ENCODE measurements around the gene CASK.

The CASK gene

DNA sequence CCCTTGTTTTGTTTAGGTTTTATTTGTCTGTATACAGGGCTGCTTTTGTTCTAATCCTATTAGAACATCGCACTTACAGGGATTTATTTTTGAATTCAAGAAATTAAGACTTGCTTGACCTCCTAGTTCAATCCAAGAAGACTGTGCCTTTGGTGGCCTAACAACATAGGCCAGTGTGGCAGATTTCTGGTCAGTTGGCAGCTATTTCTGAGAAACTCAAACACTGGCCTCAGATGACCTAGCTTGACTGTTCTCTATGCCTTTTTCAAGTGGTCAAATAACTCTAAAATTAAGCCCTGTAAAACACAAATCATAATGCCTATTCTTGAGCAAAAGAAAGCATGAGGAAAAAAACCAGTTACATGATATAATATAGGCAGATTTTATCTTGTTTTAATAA, 323.8 kb downstream of the CASK start:
- H3K4me1 Mint-ChIP-seq = peaks cover 10% of the 10 kb centered on the region
- no peak overlapping the region for H3K27ac Mint-ChIP-seq
- H3K9me3 Mint-ChIP-seq = no peaks in the 10 kb centered on the region
- H3K4me3 Mint-ChIP-seq = no peak overlapping the region
- H3K27me3 Mint-ChIP-seq = no peaks in the 10 kb centered on the region
- no peaks in the 10 kb centered on the region for H3K36me3 Mint-ChIP-seq
- ATAC-seq = no peak

DNA sequence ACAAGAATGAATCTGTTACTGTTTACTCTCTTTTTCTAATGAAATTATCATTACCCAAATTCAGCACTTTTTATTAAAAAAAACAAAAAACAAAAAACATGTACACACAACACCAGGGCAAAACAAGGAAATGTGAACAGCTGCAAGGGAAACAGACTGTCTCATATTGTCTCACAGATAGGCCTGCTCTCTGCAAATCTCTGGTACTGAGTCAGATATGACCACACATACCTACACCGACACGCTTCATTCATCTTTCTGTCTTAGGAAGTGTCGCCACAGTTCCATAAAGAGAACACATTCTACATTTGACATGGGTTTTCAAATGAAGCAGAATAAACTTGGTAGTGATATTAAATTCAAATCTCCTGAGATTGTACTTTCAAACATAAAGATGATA, 326.8 kb downstream of the CASK start:
- Mint-ChIP-seq H3K36me3 (no peaks in the 10 kb centered on the region), H3K4me3 (no peak overlapping the region), H3K4me1 (peaks cover 13% of the 10 kb centered on the region), H3K27me3 (no peaks in the 10 kb centered on the region), H3K27ac (no peak overlapping the region), H3K9me3 (no peaks in the 10 kb centered on the region)
- peak; percentile 91 for ATAC-seq

DNA sequence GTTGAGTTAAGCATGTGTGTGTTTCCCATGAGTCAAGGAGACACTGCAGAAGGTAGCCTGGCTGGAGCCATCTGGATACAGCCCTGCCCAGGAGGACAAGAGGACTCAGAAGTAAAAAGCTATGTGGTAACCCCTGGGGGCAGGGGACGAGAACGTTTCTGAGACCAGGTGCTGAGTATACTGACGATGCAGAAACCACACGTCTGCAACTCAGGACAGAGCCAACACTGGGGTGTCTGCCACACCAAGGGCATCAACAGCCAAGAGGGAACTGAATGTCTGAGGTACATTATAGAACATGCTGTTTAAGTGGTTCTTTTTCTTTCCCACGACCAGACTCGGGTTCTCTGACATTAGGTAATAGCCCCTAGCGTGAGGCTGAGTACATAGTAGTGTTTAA, 328.7 kb downstream of the CASK start:
- H3K36me3 Mint-ChIP-seq = no peaks in the 10 kb centered on the region
- H3K27me3 Mint-ChIP-seq = no peaks in the 10 kb centered on the region
- peak; percentile 41 for ATAC-seq
- H3K9me3 Mint-ChIP-seq = no peaks in the 10 kb centered on the region
- H3K27ac Mint-ChIP-seq = no peak overlapping the region
- no peak overlapping the region for H3K4me3 Mint-ChIP-seq
- H3K4me1 Mint-ChIP-seq = peaks cover 19% of the 10 kb centered on the region

DNA sequence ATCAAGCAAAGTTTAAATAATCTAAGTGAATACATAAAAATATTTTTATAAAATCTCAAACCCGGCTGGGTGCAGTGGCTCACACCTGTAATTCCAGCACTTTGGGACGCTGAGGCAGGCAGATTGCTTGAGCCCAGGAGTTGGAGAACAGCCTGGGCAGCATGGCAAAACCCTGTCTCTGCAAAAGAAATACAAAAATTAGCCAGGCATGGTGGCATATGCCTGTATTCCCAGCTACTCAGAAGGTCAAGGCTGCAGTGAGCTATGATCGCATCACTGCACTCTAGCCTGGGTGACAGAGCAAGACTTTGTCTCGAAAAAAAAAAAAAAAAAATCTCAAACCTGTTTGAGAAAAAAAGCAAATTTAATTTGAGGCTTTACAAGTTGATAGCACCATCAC, 331.4 kb downstream of the CASK start:
- no peak overlapping the region for H3K27ac Mint-ChIP-seq
- H3K36me3 Mint-ChIP-seq = no peaks in the 10 kb centered on the region
- H3K27me3 Mint-ChIP-seq = no peaks in the 10 kb centered on the region
- H3K9me3 Mint-ChIP-seq = no peaks in the 10 kb centered on the region
- peaks cover 18% of the 10 kb centered on the region for H3K4me1 Mint-ChIP-seq
- ATAC-seq = no peak
- H3K4me3 Mint-ChIP-seq = no peak overlapping the region

DNA sequence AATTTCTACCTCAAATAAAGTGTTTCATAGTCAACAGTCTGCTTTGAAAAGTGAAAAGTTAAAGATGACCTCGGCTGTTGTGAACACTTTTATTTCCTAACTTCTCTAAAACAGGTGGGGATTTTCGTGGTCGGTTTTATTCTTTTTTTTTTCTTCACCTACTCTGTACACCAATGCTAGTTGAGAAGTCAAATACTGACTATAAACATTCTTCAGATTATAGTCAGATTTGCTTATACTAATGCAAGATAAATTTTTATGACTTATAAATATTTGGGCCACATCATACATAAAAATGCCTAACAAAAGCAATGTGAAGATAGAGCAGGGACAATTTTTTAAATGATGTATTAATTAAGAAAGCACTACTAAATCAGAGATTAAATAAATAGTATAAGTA, 332.7 kb downstream of the CASK start:
- Mint-ChIP-seq H3K4me1 (peaks cover 10% of the 10 kb centered on the region), H3K27me3 (no peaks in the 10 kb centered on the region), H3K4me3 (no peak overlapping the region), H3K27ac (no peak overlapping the region), H3K36me3 (no peaks in the 10 kb centered on the region), H3K9me3 (no peaks in the 10 kb centered on the region)
- ATAC-seq = no peak

DNA sequence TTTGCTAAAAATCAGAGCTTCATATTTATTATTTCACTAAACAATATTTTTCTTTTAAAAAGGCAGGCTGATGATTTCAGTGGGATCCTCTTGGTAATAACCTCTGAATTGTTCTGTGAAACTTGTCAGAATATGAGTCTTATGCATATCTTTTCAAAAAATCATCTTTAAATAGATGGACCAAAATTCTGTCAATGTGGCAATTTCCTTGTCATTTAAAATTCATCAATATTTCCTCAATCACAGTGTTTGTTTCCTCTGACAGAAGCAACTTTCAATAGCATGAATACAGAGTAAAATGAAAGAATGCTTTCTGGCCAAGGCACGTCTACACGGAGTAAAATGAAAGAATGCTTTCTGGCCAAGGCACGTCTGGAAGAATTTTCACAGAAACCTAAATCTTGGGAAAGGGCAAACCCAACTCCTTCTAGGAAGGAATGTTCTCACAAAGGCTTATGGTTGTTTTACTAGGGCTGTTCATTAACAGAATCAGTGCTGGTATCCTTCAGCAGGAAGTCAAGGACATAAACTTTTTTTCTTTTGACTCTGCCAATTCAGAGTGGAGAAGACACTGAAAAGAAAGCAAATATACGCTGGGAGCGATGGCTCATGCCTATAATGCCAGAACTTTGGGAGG, 333.6 kb downstream of the CASK start:
- no peak for ATAC-seq
- peaks cover 5% of the 10 kb centered on the region for H3K36me3 Mint-ChIP-seq
- no peak overlapping the region for H3K4me3 Mint-ChIP-seq
- peaks cover 10% of the 10 kb centered on the region for H3K4me1 Mint-ChIP-seq
- H3K27me3 Mint-ChIP-seq = no peaks in the 10 kb centered on the region
- no peak overlapping the region for H3K27ac Mint-ChIP-seq
- H3K9me3 Mint-ChIP-seq = no peaks in the 10 kb centered on the region

DNA sequence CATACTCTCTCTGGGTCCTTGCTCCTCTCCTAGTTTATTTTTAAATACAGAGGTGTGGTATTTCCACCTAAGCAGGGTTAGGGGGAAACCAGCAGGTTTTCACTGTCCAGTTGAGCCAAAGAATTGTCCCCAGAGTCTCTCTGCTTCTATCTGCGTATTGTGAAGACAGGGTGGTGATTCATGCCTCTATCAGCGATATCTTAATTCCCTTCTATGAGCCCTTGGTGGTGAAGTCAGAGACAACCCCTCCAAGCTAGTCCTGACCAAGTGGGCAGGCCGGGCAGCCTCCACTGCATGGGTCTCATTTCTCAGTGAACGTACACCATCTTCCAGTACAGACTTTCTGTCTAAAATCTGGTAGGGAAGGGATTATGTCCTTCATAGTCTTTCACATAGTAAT, 335.1 kb downstream of the CASK start:
- peaks cover 6% of the 10 kb centered on the region for H3K4me1 Mint-ChIP-seq
- H3K27me3 Mint-ChIP-seq = no peaks in the 10 kb centered on the region
- H3K36me3 Mint-ChIP-seq = peaks cover 9% of the 10 kb centered on the region
- no peak overlapping the region for H3K27ac Mint-ChIP-seq
- ATAC-seq = no peak
- H3K4me3 Mint-ChIP-seq = no peak overlapping the region
- H3K9me3 Mint-ChIP-seq = no peaks in the 10 kb centered on the region

DNA sequence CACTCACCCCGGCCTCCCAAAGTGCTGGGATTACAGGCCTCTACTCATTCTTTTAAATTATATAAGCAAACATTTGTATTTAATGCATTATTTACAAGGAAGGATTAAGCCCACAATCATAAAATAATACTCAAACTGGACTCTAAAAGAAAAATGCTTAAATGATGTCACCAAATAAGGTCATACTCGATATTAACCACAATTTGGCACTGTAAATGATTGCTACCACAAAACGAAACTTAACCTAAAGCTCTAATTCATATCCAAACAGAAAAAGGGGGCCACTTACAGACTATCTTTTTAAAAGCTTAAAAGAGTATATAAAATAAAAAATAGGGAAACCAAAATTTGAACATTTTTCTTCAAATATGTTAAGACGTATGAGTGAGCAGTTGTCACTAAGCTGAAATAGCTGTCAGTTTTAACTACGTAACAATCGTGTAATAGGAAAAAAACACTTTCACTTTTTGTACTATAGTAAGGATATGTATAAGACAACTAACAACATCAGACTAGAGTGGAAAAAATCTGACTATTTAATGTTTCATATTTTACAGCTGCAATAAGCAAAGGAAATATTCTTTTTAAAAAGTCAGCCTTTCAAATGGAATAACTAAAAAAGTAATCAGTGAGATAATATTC, 342.8 kb downstream of the CASK start:
- peak overlapping the region; percentile 51 for H3K27ac Mint-ChIP-seq
- peak overlapping the region; percentile 29 for H3K4me3 Mint-ChIP-seq
- no peak for ATAC-seq
- H3K4me1 Mint-ChIP-seq = peaks cover 5% of the 10 kb centered on the region
- no peaks in the 10 kb centered on the region for H3K27me3 Mint-ChIP-seq
- no peaks in the 10 kb centered on the region for H3K9me3 Mint-ChIP-seq
- peaks cover 38% of the 10 kb centered on the region for H3K36me3 Mint-ChIP-seq

DNA sequence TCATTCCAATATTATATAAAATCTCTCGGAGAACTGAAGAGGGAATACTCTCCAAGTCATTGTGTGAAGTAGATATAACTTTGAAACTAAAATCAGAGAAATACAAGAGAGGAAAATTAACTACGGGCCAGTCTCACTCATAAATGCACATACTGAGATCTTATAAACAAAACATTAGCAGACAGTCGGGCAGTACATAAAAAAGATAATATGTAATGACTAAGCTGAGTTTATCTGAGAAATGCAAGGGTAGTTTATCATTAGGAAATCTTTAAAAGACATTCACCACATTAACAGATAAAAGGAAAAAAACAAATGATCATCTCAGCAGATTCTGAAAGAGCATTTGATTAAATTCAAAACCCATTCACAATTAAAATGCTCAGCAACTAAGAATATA, 359.5 kb downstream of the CASK start:
- ATAC-seq = no peak
- Mint-ChIP-seq H3K36me3 (peaks cover 27% of the 10 kb centered on the region), H3K27me3 (no peaks in the 10 kb centered on the region), H3K9me3 (no peaks in the 10 kb centered on the region), H3K4me3 (no peak overlapping the region), H3K27ac (no peak overlapping the region), H3K4me1 (peaks cover 9% of the 10 kb centered on the region)

DNA sequence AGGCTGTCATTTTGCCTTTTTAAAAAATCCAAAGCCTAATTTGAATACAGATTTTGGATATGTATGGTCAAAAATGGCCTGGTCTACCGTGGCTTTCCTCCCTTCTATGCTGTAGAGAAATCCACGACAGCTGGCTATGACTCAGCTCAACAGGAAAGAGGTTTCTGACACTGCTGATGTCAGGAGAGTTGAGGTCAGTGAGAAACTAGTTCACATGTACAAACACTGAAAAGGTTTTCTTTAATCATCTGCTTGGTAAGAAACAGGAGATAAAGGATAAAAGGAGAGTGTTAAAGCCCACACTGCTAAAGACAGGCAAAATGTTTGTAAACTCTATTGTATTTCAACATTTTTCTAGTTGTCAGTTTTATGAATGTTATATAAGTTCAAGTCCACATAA, 362.3 kb downstream of the CASK start:
- no peaks in the 10 kb centered on the region for H3K9me3 Mint-ChIP-seq
- ATAC-seq = no peak
- peaks cover 12% of the 10 kb centered on the region for H3K4me1 Mint-ChIP-seq
- H3K36me3 Mint-ChIP-seq = peaks cover 16% of the 10 kb centered on the region
- no peak overlapping the region for H3K4me3 Mint-ChIP-seq
- no peak overlapping the region for H3K27ac Mint-ChIP-seq
- no peaks in the 10 kb centered on the region for H3K27me3 Mint-ChIP-seq

DNA sequence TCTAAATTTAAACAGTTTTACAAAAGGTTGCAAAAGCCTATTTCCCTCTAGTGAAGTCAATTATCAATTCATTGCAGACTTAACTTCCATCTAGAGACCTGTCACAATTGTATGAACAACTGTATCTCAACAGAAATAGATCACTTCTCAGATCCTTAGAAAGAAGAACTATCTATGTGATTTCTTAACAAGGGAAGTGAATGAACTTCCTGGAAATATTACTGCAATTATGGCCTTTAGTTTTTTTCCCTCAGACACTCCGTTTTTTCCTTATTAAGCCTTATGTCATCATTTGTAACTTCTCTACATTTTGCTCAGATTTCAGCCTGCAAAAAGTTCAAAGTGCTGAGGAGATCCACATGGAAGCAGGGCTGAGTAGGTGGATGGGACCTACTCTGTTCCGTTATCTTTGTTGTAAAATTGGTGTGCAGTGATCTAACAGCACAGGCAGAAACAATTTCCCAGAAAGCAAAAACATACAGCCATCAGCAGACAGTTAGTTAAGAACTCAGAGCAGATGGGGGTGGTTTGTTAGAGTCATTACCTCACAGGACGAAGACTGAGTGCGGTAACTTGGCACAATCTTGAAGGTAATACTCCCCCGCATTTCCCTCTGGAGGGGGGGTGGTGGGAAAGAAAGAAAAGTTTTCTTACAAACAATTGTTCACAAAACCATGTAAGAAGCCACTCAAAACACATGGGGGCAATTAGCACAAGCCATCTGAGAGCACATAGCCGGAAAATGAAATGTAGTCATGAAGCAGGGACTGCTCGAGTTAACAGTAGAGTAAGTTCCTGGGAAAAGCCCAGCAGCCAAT, 363.9 kb downstream of the CASK start:
- Mint-ChIP-seq H3K4me1 (peaks cover 12% of the 10 kb centered on the region), H3K27me3 (no peaks in the 10 kb centered on the region), H3K4me3 (no peak overlapping the region), H3K27ac (no peak overlapping the region), H3K36me3 (no peaks in the 10 kb centered on the region), H3K9me3 (no peaks in the 10 kb centered on the region)
- no peak for ATAC-seq

DNA sequence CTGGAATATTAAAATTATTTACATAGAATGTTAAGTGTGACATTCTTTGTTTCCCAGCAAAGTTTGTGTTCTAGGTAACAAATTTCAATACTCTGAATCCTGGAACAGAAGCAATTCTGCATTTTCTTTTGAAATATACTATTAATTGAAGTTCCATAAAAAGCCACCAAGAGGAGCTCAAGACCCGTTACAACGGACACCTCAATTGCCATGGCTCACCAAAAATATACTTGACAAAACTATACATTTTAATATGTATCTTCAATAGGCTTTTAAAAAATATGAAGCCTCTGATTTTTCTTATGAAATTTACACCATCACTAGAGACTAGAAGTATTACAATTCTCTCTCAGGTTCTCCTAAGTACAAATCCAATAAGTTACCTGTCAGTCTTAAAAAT, 364.8 kb downstream of the CASK start:
- H3K4me3 Mint-ChIP-seq = no peak overlapping the region
- H3K27me3 Mint-ChIP-seq = no peaks in the 10 kb centered on the region
- H3K27ac Mint-ChIP-seq = no peak overlapping the region
- H3K4me1 Mint-ChIP-seq = peaks cover 12% of the 10 kb centered on the region
- no peaks in the 10 kb centered on the region for H3K9me3 Mint-ChIP-seq
- no peak for ATAC-seq
- H3K36me3 Mint-ChIP-seq = no peaks in the 10 kb centered on the region

DNA sequence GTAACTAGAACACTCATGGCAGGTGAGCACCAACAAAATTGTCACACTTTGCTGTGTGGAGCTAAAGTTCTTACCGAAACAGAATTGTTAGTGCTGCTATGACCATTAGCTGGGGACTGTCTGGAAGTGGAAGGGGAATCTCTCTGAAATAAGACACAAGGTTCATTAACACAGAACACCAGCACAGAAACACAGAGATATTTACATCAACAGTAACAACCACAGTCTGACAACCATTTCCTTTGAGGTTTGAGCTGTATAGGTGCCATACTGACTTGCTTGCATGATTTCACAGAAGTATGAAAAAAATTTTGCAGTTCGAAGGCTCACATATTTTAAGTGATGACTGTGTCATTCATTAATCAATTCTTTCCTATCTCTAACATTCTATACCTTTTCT, 366.4 kb downstream of the CASK start:
- no peak for ATAC-seq
- H3K27ac Mint-ChIP-seq = no peak overlapping the region
- no peak overlapping the region for H3K4me3 Mint-ChIP-seq
- H3K4me1 Mint-ChIP-seq = peaks cover 12% of the 10 kb centered on the region
- no peaks in the 10 kb centered on the region for H3K36me3 Mint-ChIP-seq
- no peaks in the 10 kb centered on the region for H3K27me3 Mint-ChIP-seq
- no peaks in the 10 kb centered on the region for H3K9me3 Mint-ChIP-seq

DNA sequence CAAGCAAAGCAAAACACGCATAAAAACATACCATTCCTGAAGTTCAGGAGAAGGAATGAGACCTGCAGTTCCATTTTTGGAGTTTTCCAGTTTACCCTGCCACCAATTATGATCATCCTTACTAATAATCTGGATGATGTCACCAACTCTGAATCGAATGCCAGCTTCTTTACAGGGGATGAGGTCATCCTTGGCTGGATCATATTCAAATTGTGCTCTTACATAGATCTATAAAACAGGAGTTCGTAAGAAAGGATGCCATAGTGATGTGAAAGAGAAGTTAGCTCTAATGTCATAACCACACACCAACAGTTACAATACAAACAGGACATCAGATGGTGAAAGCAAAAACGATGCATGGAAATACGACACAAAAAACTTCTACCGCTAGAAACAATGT, 369.7 kb downstream of the CASK start:
- no peak for ATAC-seq

DNA sequence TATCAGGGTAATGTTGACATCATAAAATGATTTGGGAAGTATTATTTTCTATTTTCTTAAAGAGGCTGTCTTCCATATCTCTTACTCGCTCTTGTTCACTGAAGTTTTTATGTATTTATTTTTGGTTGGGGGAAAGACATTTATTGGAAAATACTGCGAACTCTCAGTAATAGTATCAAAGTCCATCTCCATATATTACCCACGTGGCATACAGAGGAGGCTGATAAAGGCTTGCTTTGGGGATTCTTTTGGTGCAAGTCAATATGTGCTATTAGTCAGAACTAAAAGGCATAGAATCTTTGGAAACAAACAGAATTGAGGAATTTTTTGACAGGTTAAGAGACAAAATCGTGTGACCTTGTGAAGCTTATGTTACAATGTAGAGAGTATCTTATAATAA, 374.9 kb downstream of the CASK start:
- Mint-ChIP-seq H3K4me3 (no peak overlapping the region), H3K36me3 (peaks cover 8% of the 10 kb centered on the region), H3K27ac (no peak overlapping the region), H3K9me3 (no peaks in the 10 kb centered on the region), H3K4me1 (no peaks in the 10 kb centered on the region), H3K27me3 (no peaks in the 10 kb centered on the region)
- no peak for ATAC-seq

More for the DNA sequence above, 369.7 kb downstream of the CASK start:
- no peaks in the 10 kb centered on the region for H3K27me3 Mint-ChIP-seq
- H3K4me1 Mint-ChIP-seq = peaks cover 1% of the 10 kb centered on the region
- no peak overlapping the region for H3K4me3 Mint-ChIP-seq
- H3K9me3 Mint-ChIP-seq = no peaks in the 10 kb centered on the region
- no peak overlapping the region for H3K27ac Mint-ChIP-seq
- peaks cover 2% of the 10 kb centered on the region for H3K36me3 Mint-ChIP-seq

DNA sequence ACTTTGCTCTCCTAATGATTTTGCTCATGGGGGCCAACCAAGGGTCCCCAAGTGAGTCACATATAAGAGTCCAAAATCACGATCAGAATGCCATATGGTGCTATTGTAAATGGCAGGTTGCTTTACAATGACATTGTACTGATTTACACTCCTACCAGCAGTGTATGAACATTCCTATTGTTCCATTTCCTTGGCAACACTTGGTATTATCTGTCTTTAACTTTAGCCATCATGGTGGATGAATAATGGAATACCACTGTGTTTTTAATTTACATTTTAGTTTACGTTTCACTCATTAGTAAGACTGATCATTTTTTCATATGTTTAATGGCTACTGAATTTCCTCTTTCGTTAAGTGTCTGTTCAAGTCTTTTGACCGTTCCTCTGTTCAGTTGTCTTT, 379.7 kb downstream of the CASK start:
- Mint-ChIP-seq H3K9me3 (no peaks in the 10 kb centered on the region), H3K4me1 (no peaks in the 10 kb centered on the region), H3K4me3 (no peak overlapping the region), H3K27me3 (no peaks in the 10 kb centered on the region), H3K36me3 (peaks cover 16% of the 10 kb centered on the region), H3K27ac (no peak overlapping the region)
- no peak for ATAC-seq

Measured in stimulated activated memory B cell treated with anti-CD40 and anti-IgM and Interleukin-4, amounts not matched to agents 10 μg/mL and 1 μg/mL and 100 μg/mL, for 72 hours (primary cell).